Dedifferentiated amniotic fluid mesenchymal stem cell (primary cell): ENCODE measurements around the gene ERBB4.
A peak's percentile ranks its signal among the peaks of the same experiment; 100 is the strongest.
"Not testable (repeated sequence)": the region's sequence is repeated elsewhere in the genome, so short reads cannot be mapped to it uniquely, and the experiment has no call there.

Source experiments
- DNase-seq: peaks from one replicate; pipeline ENCODE4 v3.0.0-alpha.2; 2016; ENCODE audit errors: extremely low spot score

Gene ERBB4

GRCh38 chr2:212147921-212148513 is 390.6 kb downstream of the ERBB4 start:
- DNase-seq = peak; percentile 35

DNA sequence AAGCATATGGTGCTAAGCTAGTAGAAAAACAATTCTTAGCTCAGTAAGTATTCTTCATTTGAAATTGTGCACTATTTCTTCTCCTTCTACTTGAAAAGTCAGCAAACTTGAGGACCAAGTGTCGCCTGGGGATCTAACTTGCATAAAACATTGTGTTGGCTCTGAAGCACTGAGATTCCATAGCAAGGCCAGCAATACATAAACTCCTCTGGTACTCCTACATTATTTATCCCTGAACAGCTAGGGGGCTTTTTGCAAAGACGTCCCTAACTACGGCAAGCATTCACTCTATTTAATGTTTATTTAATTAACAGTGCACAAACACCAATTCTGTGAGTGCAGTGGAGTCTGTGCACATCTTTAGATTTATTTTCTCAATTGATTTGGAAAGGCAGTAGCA is 392.2 kb downstream of the ERBB4 start:
- no peak for DNase-seq

GRCh38 chr2:212145121-212145520 is 393.5 kb downstream of the ERBB4 start:
- peak; percentile 39 for DNase-seq

DNA sequence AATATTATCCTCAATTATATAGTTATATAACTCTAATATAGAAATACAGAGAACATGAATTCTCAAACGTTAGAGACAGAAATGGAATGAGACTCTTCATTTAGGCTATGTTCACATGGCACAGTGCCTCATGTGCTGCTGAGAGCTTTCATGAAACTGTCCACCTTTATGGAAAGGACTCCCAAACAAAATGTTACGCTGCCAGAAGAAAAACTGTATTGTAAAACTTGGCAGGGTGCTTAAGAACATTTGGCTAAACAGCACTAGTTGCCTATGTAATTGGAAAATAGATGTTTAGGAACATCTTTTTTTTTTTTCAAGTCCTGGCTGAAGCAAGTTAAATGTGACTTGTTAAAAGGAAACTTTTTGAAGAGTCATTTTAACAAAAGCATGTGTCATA is 396.0 kb downstream of the ERBB4 start:
- DNase-seq = no peak

DNA sequence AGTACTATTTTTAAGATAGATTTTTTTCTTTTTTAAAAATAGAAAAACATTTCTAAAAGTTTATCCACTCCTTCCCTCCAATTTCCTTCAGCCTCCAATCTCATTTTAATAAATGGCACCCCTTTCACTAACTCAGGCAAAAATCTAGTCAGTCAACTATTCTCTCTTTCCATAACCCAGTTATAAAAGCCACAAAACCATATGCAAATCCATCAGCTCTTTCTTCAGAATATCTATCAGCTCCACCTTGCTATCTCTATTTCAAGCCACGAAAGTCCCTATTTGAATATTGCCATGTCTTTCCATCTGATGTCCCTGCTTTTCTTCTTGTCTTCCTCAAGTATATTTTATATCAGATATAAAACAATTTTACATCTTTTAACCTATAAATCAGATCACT is 397.1 kb downstream of the ERBB4 start:
- DNase-seq = no peak

DNA sequence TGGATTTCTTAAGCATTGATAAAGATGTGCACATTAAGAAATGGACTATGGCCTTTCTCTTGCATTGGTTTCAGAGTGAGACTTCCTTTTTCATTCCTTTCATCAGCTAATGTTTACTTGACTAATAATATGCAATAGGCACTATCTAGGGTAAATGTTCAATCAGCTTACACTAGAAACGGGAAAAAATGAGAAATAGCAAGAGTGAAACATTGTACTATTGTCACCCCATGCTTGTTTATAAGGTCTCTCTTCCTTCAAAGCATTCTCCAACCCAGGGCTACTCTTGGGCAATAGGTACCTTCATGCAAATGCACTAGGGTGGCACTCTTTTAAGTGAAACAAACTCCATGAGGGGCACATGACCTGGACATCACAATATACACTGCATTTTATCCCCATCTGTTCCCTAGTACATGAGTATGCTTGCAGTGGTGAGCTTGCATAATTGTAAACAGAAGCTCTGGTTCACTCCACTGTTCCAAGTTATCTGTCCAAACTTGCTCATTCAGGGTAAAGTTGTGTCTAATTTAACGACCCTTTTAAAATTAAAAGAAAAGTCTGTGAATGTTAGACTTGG is 402.3 kb downstream of the ERBB4 start:
- DNase-seq = no peak

DNA sequence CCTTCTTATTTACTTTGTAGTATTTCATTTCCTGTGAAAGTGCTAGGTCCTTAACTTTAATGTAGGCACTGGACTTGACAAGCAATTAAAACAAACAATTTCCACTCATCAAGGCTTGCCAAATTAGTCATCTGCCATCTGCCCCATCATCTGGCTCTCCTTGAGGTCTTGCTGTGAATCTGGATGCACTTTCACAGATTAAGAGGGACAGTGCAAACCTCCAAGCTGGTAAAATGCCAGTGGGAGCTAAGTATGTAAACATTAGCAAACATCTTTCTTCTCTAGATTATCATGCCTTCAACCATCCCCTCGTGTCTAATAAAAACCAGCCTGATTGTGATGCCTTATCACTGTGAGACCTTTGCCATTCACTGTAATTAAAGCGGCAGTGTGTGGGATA is 402.9 kb downstream of the ERBB4 start:
- no peak for DNase-seq

GRCh38 chr2:212133337-212133736 is 405.3 kb downstream of the ERBB4 start:
- DNase-seq = no peak

DNA sequence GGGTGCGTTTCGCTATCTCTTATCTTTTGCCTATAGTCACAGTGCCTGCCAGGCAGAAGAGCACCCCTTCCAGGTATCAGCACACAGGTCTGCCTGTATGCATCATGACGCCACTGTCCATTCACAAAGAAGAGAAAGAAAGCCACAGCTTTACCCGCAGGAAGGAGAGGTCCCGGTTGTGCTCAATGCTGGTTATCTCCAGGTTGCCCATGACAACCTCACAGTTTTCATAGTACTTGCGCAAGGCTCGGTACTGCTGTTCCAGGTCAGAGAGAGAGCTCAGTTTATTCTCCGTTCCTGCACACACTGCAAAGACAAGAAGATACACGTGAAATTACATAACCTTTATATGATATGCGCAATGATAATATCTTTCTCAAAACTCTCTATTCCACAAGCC is 414.0 kb downstream of the ERBB4 start:
- no peak for DNase-seq

GRCh38 chr2:212119591-212119990 is 419.0 kb downstream of the ERBB4 start:
- DNase-seq = no peak

DNA sequence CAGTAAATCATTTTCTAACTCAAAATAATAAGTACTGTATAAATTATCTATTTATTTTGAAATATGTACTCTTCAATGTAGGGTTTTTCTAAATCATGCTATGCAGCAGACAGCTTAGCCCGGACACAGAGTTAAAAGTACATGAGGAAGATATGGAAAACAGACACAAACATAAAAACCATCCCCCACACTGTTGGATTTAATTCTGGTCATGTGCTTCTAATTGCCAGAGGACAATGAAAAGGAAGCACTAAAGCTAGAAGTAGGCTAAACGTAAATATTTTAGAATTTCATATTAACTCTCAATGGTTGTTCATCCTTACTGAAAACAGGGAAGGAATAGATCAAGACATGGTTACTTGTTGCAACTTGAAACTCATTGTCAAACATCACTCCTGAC is 420.7 kb downstream of the ERBB4 start:
- no peak for DNase-seq

- DNase-seq = no peak
These were observed 424.1 kb downstream of the ERBB4 start for GRCh38 chr2:212114489-212114888.

GRCh38 chr2:212112401-212112800 is 426.2 kb downstream of the ERBB4 start:
- no peak for DNase-seq

DNA sequence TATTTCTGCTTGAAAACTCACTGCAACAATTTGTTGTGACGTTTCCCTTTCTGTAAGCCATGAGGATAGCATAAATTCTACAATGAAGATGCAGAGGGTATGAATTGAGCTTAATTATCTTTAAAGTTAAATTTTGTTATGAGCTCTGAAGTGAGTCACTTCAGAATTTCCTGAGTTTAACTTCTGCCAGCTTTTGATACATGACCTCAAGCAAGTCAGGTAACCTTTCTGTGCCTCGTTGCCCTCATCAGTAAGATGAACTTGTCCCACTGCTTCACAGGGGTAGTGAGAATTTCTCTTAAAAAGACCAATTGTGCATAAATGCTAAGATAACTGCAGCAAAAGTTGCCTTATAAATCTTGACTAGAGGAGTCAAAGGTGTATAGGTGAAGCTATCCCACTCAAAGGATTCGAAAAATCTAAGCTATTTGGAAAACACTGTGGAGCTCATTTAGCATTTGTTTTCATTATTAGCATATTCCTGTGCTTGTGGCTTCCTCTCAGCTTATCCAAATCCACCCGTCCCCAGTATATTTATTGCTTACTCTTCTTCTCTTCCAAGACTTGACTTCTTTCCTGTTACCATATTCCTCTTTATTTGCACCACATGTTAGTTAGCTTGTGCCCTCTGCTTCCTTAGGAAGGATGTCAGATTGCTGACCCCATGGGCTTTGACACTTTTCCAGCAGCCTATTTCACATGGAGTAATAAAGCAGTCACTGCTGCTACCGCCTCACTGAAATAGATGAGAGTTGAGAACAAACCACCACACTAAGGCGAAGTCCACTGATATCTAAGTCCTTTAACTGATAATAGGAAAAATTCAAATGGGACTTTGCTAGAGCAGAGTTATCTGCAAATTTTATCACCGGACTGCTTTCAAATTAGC is 428.6 kb downstream of the ERBB4 start:
- DNase-seq = no peak

- DNase-seq = no peak
These were observed 429.4 kb downstream of the ERBB4 start for GRCh38 chr2:212109217-212109616.

DNA sequence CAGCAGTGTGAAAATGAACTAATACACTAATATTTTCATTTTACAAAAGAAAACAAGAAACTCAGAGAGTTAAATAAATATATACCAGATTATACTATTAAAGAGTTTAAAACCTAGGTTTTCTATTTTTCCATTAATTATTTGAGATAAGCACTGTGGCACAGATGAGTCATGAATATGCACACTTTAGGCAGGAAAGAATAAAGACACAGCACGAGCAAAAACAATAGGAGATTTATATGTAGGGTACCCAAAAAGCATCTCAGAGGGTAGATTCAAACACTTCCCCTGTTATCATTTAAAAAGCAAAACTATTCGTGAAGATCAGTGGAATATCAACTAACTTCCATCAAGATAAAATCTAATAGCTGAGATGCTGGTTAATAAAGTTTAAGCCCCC is 430.6 kb downstream of the ERBB4 start:
- DNase-seq = no peak

- no peak for DNase-seq
These were observed 431.6 kb downstream of the ERBB4 start for GRCh38 chr2:212107014-212107413.

GRCh38 chr2:212106536-212106935 is 432.1 kb downstream of the ERBB4 start:
- DNase-seq = not testable (repeated sequence)

DNA sequence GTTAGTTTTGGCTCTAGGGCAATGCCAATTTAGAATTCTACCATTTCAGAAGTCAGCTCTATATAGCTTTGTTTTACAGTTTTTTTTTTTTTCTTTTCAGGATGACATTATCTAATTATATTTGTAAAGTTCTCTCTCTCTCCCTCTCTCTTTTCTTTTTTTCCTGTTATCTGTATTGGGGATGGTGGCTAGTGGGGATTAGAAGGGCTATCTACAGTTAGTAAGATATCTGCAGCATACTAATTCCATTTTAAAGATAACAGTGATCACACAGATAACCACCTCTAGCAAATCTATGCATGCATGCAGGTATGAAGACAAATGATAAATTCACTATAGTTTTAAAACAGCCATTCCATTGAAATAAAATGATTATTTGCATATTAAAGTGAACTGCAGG is 438.9 kb downstream of the ERBB4 start:
- DNase-seq = no peak

GRCh38 chr2:212098966-212099365 is 439.6 kb downstream of the ERBB4 start:
- no peak for DNase-seq

DNA sequence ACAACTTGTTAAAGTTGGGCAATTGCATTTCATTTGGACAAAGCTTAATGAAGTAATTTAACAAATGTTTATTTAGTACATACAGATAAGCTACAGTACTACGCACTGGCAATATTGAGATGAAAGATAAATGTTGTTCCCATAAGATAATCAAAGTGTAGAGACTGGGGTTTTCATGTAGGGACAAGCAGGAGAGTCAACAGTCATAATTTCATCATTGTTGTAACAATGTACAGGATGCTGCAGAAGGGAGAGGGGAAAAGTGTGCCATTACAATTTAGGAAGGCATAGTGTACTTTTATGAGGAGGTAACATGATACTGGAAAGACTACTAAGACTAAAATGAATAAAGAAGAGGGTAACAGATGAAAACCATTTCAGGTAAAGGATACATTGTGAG is 441.6 kb downstream of the ERBB4 start:
- no peak for DNase-seq

- no peak for DNase-seq
These were observed 448.7 kb downstream of the ERBB4 start for GRCh38 chr2:212089873-212090272.

DNA sequence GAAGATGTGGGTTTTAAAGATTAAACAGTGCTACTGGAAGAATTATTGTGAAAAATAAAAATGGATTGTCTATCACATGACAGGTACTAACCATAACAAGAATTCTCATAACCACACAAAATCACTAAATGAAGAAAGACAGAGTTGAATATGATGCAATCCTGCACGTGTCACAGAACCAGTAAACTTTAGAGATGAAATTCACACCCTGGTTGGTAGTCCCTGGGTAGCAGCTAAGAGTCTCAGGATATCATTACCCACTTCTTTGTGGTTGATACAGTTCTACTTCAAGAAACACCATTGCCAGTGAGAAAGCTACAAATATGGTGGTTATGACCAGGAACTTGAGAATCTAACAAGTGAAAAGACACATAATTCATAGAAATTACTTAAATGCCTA is 450.2 kb downstream of the ERBB4 start:
- DNase-seq = no peak
